ENCODE measurements around the gene SYVN1. TPM values are rescaled to one million over a fixed set of nuclear protein-coding genes. Genes with fewer than 3 reads are reported as not detected.
A peak's percentile ranks its signal among the peaks of the same experiment; 100 is the strongest.

The SYVN1 gene
- 187 and 188 TPM in 2 replicates for total RNA-seq
- 38.6 TPM for total RNA-seq (2013)
- polyA plus RNA-seq: 250 and 282 TPM in 2 replicates
- 87.5 and 134 TPM in 2 replicates for polyA minus RNA-seq

DNA sequence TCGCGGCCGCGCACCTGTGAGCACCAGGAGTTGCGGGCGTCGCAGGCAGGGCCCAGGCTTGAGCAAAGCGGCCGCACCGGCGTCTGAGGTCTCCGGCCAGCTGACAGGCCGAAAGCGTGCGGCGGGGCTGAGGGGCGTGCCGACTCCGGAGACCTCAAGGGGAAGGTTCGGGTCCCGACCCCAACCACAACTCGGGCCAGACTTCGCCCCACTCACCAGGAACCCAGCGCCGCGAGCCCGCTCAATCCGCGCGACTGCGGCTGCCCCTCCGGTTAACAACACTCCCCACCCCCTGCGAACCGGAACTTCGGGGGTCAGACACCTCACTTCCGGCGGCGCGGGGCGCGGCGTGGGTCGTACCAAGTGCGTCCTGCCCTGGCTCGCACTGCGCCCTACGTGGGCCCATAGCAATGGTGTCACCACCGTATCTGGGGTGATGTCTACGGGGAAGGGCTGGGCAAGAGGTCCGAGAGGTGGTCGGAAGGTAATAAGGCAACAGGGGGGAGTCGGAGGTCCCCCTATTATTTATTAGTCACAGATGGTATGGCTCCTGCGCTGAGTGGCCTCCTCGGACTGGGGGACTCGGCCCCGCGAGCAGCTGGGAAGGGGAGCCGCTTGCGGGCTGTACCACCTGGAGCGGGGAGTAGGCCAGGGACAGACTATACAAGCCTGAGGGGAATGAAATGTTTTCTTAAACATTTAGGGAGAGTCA lies at the start of gene SYVN1:
TSS of gene SYVN1 (minus strand) at position 280 of the 712 bp plus-strand sequence. CDS start 918 bp downstream, outside the sequence.
- H3K9me3 ChIP-seq (ENCODE audit: control extremely low read depth in 1 of 3, control insufficient read depth in 2 of 3, insufficient read depth in 1 of 3, low read length in 2 of 3): no peaks in the 10 kb centered on the region
- peak within 1 kb of the TSS; percentile 89 for H3K4me2 ChIP-seq (replicated peaks; ENCODE audit: low read depth, low read length, poor library complexity, severe bottlenecking)
- TF ChIP-seq, protein P1, sequence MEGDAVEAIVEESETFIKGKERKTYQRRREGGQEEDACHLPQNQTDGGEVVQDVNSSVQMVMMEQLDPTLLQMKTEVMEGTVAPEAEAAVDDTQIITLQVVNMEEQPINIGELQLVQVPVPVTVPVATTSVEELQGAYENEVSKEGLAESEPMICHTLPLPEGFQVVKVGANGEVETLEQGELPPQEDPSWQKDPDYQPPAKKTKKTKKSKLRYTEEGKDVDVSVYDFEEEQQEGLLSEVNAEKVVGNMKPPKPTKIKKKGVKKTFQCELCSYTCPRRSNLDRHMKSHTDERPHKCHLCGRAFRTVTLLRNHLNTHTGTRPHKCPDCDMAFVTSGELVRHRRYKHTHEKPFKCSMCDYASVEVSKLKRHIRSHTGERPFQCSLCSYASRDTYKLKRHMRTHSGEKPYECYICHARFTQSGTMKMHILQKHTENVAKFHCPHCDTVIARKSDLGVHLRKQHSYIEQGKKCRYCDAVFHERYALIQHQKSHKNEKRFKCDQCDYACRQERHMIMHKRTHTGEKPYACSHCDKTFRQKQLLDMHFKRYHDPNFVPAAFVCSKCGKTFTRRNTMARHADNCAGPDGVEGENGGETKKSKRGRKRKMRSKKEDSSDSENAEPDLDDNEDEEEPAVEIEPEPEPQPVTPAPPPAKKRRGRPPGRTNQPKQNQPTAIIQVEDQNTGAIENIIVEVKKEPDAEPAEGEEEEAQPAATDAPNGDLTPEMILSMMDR (IDR thresholded peaks at IDR 0.05): no peak
- TF ChIP-seq EZH2 (IDR thresholded peaks at IDR 0.05; ENCODE audit: borderline replicate concordance, insufficient read depth, low read depth, low read length, poor library complexity, severe bottlenecking): no peak
- POLR2A ChIA-PET: interaction anchor here (0.6 to 8.8 kb wide), 10 partner anchors 9 to 1121 kb away, joined by 3 to 160 read pairs (median 4); partner anchors contain the start of genes CAPN1, FAU, MALAT1 and MRPL49
- Mint-ChIP-seq H3K4me3 (peak within 1 kb of the TSS; percentile 97), H3K4me1 (peaks cover 68% of the 10 kb centered on the region), H3K9me3 (ENCODE audit: insufficient read depth) (no peaks in the 10 kb centered on the region), H3K27me3 (no peaks in the 10 kb centered on the region), H3K27ac (peak within 1 kb of the TSS; percentile 99)
- DNase-seq (peak; percentile 97), ATAC-seq (ENCODE audit: low read depth) (peak; percentile 51)
- intact Hi-C loops (cut with micrococcal nuclease): loop anchor here (1.0 to 5.0 kb wide), 3 partner anchors 50 to 483 kb away; partner anchors contain the start of genes CDCA5, PCNX3, SAC3D1 and ZFPL1
- H3K9ac ChIP-seq (ENCODE audit: low read length): peak within 1 kb of the TSS; percentile 99
- H3K4me1 ChIP-seq (ENCODE audit: control insufficient read depth in 2 of 2, insufficient read depth in 2 of 2, low read length in 2 of 2): peaks cover 39 to 59% of the 10 kb centered on the region in 2 donors
- peaks cover 46% of the 10 kb centered on the region for H4K20me1 ChIP-seq (ENCODE audit: control insufficient read depth, insufficient read depth, low read length, poor library complexity, severe bottlenecking)
- peak within 1 kb of the TSS; percentile 98 to 99 for H3K27ac ChIP-seq (ENCODE audit: low read length in 2 of 2)
- CTCF ChIA-PET: interaction anchor here (0.5 to 7.5 kb wide), 9 partner anchors 12 to 442 kb away, joined by 3 to 64 read pairs (median 5); partner anchors contain the start of genes CAPN1, EHBP1L1, FAU and MRPL49
- H3K36me3 ChIP-seq (replicated peaks in 1 of 2; ENCODE audit: control extremely low read depth in 1 of 2, control insufficient read depth in 1 of 2, extremely low read depth in 1 of 2, insufficient read depth in 2 of 2, low read length in 1 of 2): peaks cover 1 to 30% of the 10 kb centered on the region in 2 experiments
- whole genome bisulfite sequencing (ENCODE audit: insufficient coverage): under 1% methylated on average over 48 of the region's 60 CpGs
- H3K27me3 ChIP-seq (replicated peaks in 1 of 4; ENCODE audit: control extremely low read depth in 1 of 4, control insufficient read depth in 3 of 4, insufficient read depth in 4 of 4, low read length in 3 of 4): no peaks in the 10 kb centered on the region
- peaks cover 75% of the 10 kb centered on the region for H3K79me2 ChIP-seq (ENCODE audit: control insufficient read depth, insufficient read depth, low read length)
- H2AFZ ChIP-seq (ENCODE audit: insufficient read depth, low read depth, low read length, poor library complexity, severe bottlenecking): peak within 1 kb of the TSS; percentile 71
- H3K4me3 ChIP-seq (ENCODE audit: control extremely low read depth in 1 of 5, extremely low read depth in 1 of 5, insufficient read depth in 1 of 5, low read depth in 2 of 5, low read length in 4 of 5): peak within 1 kb of the TSS; percentile 81 to 99 (median 96)
